Measurements from ENCODE around the gene MYH14. TPM values are rescaled to one million over a fixed set of nuclear protein-coding genes. Genes with fewer than 3 reads are reported as not detected.

The MYH14 gene
- total RNA-seq, 4 donors from 2014 or later: 8.3 to 82.1 (median 12.4) TPM

DNA sequence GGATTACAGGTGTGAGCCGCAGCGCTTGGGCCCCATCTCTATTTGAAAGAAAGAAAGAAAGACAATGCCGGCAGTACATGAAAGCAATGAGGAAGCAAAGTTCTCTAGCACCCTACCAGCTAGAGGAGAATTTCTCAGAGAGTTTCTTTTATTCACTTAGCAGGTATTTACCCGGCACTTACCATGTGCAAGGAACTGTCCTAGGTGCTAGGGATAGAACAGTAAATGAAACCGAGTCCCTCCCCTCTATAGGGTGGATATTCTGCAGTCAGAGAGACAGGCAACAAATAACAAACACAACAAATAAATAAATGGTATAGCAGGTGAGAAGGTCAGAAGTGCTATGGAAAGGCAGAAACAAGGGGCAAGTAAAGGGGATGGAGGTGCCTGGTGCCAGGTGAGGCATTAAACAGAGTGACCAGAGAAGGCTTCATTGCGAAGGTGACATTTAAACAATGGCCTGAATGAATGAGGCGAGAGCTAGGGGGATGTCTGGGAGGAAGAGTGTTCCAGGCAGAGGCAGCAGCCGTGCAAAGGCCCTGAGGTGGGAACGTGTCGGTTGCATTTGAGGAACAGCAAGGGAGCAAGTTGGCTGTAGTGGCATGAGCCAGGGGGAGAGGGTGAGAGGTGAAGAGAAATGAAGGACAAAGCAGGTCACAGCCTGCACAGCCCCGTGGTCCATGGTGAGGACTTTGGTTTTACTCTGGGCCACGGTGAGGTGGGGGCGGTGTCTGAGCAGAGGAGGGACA, 10.8 kb upstream of the MYH14 start:
- TF ChIP-seq, protein P1, sequence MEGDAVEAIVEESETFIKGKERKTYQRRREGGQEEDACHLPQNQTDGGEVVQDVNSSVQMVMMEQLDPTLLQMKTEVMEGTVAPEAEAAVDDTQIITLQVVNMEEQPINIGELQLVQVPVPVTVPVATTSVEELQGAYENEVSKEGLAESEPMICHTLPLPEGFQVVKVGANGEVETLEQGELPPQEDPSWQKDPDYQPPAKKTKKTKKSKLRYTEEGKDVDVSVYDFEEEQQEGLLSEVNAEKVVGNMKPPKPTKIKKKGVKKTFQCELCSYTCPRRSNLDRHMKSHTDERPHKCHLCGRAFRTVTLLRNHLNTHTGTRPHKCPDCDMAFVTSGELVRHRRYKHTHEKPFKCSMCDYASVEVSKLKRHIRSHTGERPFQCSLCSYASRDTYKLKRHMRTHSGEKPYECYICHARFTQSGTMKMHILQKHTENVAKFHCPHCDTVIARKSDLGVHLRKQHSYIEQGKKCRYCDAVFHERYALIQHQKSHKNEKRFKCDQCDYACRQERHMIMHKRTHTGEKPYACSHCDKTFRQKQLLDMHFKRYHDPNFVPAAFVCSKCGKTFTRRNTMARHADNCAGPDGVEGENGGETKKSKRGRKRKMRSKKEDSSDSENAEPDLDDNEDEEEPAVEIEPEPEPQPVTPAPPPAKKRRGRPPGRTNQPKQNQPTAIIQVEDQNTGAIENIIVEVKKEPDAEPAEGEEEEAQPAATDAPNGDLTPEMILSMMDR (IDR thresholded peaks at IDR 0.05; ENCODE audit: low read depth): no peak

DNA sequence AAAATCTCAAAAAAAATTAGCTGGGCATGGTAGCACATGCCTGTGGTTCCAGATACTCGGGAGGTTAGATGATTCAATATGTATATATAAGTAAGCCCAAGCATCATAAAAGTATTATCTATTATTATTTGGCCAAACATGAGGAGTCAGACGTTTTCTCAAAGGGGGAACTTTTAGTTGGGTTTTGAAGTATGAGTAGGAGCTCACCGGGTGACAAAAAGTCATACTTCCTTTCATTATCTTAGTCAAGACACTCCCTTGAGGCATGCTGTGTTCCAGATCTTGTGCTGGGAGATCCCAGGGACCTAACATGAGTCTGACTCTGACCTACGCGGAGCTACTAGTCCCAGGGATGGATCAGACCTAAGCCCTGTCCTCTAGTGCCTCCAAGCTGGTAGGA, 8.2 kb upstream of the MYH14 start:
- TF ChIP-seq, protein P1 (IDR thresholded peaks at IDR 0.05; ENCODE audit: low read depth): no peak

DNA sequence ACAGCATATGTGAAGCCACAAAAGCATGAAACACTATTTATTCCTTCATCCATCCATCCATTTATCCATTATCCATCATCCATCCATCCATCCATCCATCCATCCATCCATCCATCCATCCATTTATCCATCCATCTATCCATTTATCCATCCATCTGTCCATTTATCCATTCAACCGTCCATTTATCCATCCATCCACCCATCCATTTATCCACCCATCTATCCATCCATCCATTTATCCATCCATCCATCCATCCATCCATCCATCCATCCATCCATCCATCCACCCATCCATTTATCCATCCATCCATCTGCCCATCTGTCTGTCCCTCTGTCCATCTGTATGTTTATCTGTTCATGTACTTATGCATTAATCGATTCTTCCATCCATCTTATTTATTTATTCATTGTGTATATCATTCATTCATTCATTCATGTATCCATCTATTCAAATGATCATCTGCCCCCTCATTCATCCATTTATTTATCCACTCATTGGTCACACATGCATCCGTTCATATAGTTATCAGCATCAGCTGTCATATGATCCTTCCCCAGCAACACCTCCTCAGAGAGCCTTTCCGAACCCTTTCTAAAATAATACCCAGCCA, 7.0 kb upstream of the MYH14 start:
- TF ChIP-seq, protein P1 (IDR thresholded peaks at IDR 0.05; ENCODE audit: low read depth): no peak

- TF ChIP-seq, protein P1 (IDR thresholded peaks at IDR 0.05; ENCODE audit: low read depth): no peak
Observed at GRCh38 chr19:50197348-50197747, 6.1 kb upstream of the MYH14 start.

DNA sequence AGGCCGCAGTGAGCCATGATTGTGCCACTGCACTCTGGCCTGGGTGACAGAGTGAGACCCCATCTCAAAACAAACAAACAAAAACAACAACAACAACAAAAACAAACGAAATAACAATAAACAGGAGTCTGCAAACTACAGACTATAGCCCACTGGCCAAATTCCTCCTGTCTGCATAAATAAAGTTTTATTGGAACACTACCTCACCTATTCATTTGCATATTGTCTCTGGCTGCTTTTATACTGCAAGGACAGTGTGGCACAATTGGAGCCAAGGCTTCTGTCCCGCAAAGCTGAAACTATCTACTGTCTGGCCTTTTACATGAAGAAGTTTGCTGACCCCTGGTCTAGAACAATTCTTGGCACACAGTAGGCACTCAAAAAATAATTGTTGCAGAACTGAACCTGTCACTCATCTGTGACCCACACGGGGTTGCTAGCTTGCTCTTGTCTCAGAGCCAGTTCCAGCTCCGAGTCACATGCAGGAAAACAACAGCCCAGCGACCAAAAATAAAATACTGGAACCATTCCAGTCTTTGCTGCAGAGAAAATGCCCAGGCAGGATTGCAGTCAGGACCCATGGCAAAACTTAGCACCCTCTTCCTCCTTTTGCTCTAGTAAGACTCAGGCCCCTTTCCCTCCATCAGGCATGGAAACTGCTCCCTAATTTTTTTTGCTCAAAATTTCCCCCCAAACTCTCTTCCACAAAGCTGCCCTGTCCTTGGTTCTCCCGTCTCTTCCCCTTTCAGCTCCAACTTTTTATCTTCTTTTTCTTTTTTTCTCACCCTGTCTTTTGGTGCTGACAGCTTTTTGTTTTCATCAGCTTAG, 4.8 kb upstream of the MYH14 start:
- TF ChIP-seq, protein P1 (IDR thresholded peaks at IDR 0.05; ENCODE audit: low read depth): no peak

DNA sequence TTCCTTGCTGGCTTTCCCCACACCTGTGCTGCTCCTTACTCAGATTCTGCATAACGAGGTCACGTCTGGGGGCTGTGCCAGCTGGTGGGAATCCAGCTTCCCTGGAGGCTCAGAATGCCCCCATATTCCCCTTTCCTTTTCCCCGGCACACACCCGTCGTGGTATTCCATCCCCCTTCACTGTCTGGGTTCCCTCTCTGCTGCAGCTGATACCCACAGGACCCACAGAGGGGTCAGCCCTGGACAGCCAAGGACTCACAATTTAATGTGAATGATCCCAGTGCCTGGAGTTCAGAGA, 4.2 kb upstream of the MYH14 start:
- TF ChIP-seq, protein P1 (IDR thresholded peaks at IDR 0.05; ENCODE audit: low read depth): no peak

DNA sequence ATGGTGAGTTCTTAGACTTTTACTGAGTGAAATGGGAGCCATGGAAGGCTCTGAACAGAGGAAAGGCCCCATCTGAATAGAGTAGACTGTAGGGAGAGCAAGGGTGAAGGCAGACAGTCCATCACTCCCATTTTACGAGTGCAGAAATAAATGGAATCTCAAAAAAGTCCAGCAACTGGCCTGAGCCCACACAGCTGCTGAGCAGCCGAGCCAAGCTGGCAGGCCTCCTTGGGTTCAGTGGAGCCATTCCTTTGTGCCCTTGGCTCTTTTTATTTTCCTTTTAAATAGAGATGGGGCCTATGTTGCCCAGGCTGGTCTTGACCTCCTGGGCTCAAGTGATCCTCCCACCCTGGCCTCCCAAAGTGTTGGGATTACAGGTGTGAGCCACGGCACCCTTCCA, 1.0 kb upstream of the MYH14 start:
- TF ChIP-seq, protein P1 (IDR thresholded peaks at IDR 0.05; ENCODE audit: low read depth): no peak

Measured in subcutaneous adipose tissue (tissue), 4 donors.